NB4 (cell line): ENCODE results near the gene CAMK4.

Experiments
- CTCF ChIP-seq: IDR thresholded peaks from one replicate; pipeline ENCODE4 v1.5.1; 2012; ENCODE audit warnings: low read depth, low read length
- MAX ChIP-seq: IDR thresholded peaks from 2 replicates; pipeline ENCODE4 v1.6.1; 2011; ENCODE audit warnings: low read depth, low read length
- MYC ChIP-seq: IDR thresholded peaks from 2 replicates; pipeline ENCODE4 v1.6.1; 2011; ENCODE audit warnings: low read depth, low read length
- POLR2A ChIP-seq: IDR thresholded peaks from 2 replicates; pipeline ENCODE4 v1.6.1; 2011; ENCODE audit warnings: mild to moderate bottlenecking; ENCODE audit not compliant: insufficient read length; ENCODE audit errors: extremely low read depth

- no peak for TF ChIP-seq CTCF
- TF ChIP-seq POLR2A: no peak
- no peak for TF ChIP-seq MYC
- no peak for TF ChIP-seq MAX
These were observed 14.4 kb downstream of the CAMK4 start for GRCh38 chr5:111238431-111239225.
